OCI-M2 (cell line): Measurements from ENCODE around the gene MTMR4.
"Not testable (repeated sequence)": the region's sequence is repeated elsewhere in the genome, so short reads cannot be mapped to it uniquely, and the experiment has no call there.

Experiments
- DNase-seq: peaks from one replicate; lab custom pipeline; 2025; ENCODE audit not compliant: unreplicated experiment; lab: John Stamatoyannopoulos, UW

The MTMR4 gene

DNA sequence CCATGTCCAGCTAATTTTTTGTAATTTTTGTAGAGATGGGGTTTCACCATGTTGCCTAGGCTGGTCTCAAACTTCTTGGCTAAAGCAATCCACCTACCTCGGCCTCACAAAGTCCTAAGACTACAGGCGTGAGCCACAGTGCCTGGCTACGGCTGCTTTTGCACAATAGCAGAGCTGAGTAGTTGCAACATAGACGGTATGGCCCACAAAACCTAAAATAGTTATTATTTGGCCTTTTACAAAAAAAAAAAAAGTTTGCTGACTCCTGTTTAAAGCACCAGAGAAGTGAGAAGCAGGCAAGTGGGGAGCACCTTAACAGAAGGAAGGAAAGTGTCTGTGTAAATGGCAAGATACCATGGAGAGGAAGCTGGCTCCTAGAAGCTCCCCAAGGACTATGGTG is 20.9 kb downstream of the MTMR4 start:
- DNase-seq: no peak

DNA sequence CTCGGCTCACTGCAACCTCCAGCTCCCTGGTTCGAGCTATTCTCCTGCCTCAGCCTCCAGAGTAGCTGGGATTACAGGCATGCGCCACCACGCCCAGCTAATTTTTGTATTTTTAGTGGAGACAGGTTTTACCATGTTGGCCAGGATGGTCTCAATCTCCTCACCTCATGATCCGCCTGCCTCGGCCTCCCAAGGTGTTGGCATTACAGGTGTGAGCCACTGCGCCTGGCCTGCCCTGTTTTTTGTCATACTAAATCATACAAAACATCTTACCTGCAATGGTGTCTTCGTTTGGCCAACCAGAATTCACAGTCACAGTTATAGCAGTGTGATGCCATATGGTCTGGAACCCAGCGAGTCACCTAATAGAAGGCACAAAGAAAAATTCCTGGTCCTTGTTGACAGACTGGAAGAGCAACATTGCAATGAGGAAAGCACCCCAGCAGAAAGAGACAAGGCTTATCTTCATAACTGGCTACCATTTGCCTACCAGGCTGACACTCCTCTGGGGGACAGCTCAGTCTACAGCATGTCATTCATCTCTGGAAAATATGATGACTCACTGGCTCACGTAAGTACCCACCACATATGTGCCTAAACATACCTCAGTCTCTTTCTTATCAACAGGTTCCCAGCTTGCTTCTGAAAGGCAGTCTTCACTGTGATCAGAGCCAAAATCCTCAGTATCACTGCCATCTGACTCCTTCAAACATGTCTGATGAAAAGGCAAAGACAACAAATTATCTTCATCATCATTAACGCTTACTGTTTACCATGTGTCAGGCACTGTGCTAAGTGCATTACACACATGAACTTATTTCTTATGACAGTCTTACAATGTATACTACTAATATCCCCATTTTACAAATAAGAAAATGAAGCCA is 22.0 kb downstream of the MTMR4 start:
- DNase-seq: no peak

- no peak for DNase-seq
Observed at GRCh38 chr17:58491510-58492045, 22.9 kb downstream of the MTMR4 start.

DNA sequence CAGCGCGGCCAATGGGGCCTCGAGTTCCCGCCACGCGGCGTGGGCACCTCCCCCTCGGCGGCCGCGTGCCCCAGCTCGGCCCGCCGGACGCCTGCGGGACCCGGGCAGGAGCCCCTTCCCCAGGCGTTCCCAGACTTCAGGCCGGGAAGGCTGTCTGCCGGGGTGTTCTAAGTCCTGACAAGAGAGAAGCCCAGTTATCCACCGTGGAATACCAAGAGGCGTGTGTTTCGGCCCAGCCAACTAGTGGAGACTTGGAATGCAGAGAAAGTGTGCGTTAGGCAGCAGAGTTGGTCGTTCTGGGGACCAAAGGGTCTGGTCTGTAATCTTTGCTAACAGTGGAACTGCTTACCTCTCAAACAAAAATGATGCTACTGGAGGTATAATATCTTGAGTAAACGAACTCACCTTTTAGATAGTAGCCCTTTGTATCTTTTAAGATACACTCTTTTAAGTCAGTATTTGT is 26.0 kb downstream of the MTMR4 start:
- DNase-seq: no peak

DNA sequence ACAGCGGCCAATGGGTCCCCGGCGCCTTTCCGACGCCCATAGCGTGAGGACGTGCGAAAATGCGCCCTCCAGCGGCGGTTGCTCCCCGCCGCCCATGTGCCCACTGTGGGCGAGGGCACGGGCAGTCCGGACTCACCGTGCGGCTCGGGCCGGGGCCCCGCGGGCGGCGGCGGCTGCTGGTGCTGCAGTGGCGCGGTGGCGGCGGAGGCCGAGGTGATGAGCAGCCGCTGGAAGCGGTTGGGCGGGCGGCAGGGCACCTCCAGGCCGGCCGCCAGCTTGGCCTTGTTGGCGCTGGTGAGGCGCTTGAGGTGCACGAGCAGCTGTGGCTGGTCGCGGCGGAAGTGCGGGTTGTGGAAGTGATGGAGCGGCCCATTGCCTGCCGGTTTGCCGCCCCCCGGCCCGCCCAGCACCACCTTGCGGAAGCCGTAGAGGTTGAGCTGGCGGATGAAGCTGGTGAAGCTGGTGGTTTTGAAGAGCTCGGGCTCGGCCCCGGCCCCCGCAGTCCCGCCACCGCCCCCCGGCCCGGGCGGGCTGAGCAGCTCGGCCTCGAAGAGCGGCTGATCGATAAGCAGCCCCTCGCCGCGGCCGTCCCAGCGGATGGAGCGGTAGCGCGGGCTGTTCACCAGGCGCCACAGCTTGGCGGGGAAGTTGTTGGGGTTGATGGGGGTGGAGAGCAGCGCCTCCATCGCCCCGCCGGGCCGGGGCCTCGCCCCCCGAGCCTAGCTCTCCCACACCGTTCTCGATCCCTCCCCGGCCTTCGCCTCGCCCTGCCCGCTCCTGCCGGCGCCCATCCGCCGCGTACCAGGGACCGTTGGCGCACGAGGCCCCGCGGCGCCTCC is 26.6 kb downstream of the MTMR4 start, which contains the start of gene HSF5:
HSF5 (minus strand) TSS at position 820 of the 839 bp plus-strand sequence; CDS start at position 686, 134 bp downstream.
- no peak for DNase-seq

DNA sequence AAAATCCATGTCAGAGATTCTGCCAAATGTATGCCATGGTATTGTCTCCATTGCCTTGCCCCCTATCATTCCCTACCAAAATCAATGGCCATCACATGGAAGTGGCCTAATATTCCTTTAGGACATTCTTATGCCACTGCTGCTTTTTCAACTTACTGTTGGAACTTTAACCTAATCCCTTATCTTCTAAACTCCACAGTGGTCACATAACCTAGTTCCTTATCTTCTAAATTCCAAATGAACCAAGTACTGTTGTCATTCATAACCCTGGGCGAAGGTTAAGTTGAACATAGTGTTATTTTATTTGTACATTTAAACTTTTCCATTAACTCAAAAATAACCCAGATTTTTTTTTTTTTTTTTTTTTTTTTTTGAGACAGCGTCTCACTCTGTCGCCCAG is 29.8 kb downstream of the MTMR4 start:
- DNase-seq: no peak

DNA sequence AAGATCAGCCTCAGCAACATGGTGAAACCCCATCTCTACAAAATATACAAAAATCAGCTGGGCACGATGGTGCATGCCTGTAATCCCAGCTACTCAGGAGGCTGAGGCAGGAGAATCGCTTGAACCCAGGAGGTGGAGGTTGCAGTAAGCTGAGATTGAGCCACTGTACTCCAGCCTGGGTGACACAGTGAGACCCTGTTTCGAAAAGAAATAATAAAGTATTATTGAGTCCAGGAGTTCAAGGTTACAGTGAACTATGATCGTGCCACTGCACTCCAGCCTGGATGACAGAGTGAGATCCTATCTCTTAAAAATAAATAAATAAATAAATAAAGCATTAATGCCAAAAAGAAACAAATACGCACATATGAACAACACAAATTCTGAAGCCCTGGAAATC is 32.6 kb downstream of the MTMR4 start:
- DNase-seq: not testable (repeated sequence)

DNA sequence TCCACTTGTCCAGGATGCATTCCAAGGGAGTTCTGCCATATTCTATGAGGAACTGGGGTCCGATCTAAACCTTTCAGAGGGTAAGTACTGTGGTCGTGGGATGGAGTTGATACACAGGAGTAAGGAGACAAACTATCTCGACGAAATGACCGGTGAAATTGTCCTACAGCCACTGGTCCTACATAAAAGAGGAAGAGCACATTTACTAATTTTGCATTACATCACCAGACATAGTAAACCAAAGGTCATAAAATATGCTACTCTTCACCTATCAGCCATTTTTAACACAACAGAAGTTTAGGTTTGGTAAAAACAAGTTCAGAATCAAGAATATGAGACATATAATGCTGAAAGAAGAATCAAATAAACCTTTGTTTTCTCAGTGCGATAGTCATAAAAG is 34.3 kb downstream of the MTMR4 start:
- DNase-seq: no peak

DNA sequence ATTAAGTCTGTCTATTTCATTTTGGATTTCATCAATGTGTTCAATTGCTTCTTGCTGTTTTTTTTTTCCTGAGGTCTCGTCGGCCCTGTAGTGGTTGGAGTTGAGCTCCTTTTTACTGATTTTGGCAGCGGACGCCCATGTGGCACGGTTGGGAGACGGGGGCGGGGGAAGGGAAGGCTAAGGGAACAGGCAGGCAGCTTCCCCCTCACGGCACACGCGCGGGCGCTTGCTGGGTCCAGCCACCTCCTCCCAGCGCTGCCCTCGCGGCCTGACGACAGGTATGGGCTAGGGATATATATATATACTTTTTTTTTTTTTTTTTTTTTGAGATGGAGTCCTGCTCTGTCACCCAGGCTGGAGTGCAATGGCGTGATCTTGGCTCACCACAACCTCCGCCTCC is 37.6 kb downstream of the MTMR4 start:
- no peak for DNase-seq

- DNase-seq: no peak
Observed at GRCh38 chr17:58475985-58476384, 38.5 kb downstream of the MTMR4 start.

- no peak for DNase-seq
Observed at GRCh38 chr17:58470356-58470755, 44.1 kb downstream of the MTMR4 start.

- no peak for DNase-seq
Observed at GRCh38 chr17:58468944-58469343, 45.5 kb downstream of the MTMR4 start.

DNA sequence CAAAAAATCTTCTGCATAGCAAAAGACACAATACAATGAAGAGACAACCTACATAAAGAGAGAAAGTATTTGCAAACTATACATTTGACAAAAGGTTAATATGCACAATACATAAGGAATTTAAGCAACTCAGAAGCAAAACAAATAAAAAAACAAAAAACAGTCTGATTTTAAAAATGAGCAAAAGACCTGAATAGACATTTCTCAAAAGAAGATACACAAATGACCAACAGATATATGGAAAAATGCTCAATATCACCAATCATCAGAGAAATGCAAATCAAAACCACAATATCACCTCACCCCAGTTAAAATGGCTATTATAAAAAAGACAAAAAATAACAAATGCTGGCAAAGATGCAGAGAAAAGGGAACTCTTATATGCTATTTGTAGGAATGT is 58.9 kb downstream of the MTMR4 start:
- no peak for DNase-seq

DNA sequence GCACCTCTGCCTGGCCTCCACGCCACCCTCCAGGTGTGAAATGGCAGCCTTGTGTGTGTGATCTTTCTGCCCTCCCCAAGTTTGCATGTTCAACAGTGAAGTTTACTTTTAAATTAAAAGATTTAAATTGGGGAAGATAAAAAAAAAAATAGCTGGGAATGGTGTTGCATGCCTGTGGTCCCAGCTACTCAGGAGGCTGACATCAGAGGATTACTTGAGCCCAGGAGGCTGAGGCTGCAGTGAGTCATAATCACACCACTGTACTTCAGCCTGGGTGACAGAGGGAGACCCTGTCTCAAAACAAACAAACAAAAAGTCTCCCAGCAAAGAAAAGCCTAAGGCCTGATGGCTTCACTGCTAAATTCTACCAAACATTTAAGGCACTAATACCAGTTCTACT is 61.7 kb downstream of the MTMR4 start:
- no peak for DNase-seq

- DNase-seq: peak; percentile 46
Observed at GRCh38 chr17:58447039-58447975, 67.1 kb downstream of the MTMR4 start.

GRCh38 chr17:58446086-58446485 is 68.4 kb downstream of the MTMR4 start:
- no peak for DNase-seq
